RWPE1 (cell line): ENCODE results near the gene PKM.

Experiments
- CTCF ChIA-PET: fragments of 350-600 bp; sonication (Branson Sonifier 250); formaldehyde crosslinking; extraction: SDS; loops from one replicate; lab custom pipeline; 2021; lab: Yijun Ruan, JAX
- POLR2A ChIA-PET: fragments of 400-600 bp; formaldehyde crosslinking; extraction: SDS; loops from one replicate; lab custom pipeline; 2020; ENCODE audit warnings: antibody characterized with exemption; ENCODE audit not compliant: low non-redundant PET; lab: Yijun Ruan, JAX
- DNase-seq: peaks from one replicate; pipeline ENCODE4 v3.0.0; 2012; ENCODE audit warnings: low spot score
- H3K27ac ChIP-seq: fragments of 450-650 bp; 2 replicates; pipeline ENCODE4 v1.5.1; 2017
- TF ChIP-seq, protein P1 (sequence below): fragments of 450-650 bp; conservative IDR thresholded peaks from 2 replicates; pipeline ENCODE4 v1.5.1; 2017; ENCODE audit warnings: low read depth, mild to moderate bottlenecking

The PKM gene

DNA sequence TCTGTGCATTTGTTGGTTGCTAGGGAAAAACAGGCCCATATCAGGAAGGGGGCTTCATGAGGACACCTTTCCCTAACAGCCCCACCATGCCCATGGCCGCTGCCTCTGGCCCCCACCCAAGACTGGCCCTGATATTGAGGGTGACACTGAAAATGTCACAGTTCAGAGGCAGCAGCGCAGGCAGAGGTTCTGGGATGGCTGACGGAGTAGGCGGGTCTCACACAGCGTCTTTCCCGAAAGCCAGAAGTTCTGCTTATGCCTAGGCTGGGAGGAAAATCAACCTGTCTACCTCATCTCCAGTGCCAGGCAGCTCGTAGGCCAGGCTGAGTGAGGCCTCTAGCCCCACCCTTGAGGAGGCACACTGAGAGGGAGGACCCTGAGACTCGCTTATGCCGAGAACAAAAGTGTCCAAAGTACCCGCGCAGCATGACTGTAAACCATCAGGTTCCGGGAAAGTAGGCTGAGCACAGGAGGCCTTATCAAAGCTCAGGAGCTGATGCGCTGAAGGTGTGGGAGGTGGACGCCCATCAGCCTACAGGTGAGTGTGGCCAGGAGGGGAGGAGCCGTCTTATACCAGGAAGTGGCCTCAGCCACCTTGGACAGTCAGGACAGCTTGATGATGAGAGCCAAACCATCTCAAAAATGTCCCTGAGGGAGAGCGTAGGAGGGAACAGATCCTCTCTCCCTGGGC is 60.9 kb downstream of the PKM start:
- ChIA-PET CTCF (interaction anchor here (0.6 kb wide), 1 partner anchor 127 kb away, joined by 5 read pairs; no protein-coding TSS in a partner anchor), POLR2A (no interaction called here)
- TF ChIP-seq, protein P1, sequence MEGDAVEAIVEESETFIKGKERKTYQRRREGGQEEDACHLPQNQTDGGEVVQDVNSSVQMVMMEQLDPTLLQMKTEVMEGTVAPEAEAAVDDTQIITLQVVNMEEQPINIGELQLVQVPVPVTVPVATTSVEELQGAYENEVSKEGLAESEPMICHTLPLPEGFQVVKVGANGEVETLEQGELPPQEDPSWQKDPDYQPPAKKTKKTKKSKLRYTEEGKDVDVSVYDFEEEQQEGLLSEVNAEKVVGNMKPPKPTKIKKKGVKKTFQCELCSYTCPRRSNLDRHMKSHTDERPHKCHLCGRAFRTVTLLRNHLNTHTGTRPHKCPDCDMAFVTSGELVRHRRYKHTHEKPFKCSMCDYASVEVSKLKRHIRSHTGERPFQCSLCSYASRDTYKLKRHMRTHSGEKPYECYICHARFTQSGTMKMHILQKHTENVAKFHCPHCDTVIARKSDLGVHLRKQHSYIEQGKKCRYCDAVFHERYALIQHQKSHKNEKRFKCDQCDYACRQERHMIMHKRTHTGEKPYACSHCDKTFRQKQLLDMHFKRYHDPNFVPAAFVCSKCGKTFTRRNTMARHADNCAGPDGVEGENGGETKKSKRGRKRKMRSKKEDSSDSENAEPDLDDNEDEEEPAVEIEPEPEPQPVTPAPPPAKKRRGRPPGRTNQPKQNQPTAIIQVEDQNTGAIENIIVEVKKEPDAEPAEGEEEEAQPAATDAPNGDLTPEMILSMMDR, result no peak
- no peak overlapping the region for H3K27ac ChIP-seq
- no peak for DNase-seq

- no peak overlapping the region for H3K27ac ChIP-seq
- no peak for DNase-seq
- CTCF ChIA-PET, result interaction anchor here (0.7 kb wide), 1 partner anchor 11 kb away, joined by 7 read pairs; no protein-coding TSS in a partner anchor
- TF ChIP-seq, protein P1, result no peak
- POLR2A ChIA-PET, result no interaction called here
Observed at GRCh38 chr15:72169236-72169920, 61.6 kb downstream of the PKM start.

- ChIA-PET POLR2A (no interaction called here), CTCF (interaction anchor here (0.7 to 2.0 kb wide), 2 partner anchors 11 to 12 kb away, joined by 5 to 7 read pairs; no protein-coding TSS in a partner anchor)
- no peak for DNase-seq
- TF ChIP-seq, protein P1, result no peak
- H3K27ac ChIP-seq, result peak overlapping the region; percentile 48
Observed at GRCh38 chr15:72168808-72169190, 62.2 kb downstream of the PKM start.

GRCh38 chr15:72168131-72168807 is 62.7 kb downstream of the PKM start:
- DNase-seq, result peak; percentile 67
- H3K27ac ChIP-seq, result peak overlapping the region; percentile 48
- POLR2A ChIA-PET, result no interaction called here

DNA sequence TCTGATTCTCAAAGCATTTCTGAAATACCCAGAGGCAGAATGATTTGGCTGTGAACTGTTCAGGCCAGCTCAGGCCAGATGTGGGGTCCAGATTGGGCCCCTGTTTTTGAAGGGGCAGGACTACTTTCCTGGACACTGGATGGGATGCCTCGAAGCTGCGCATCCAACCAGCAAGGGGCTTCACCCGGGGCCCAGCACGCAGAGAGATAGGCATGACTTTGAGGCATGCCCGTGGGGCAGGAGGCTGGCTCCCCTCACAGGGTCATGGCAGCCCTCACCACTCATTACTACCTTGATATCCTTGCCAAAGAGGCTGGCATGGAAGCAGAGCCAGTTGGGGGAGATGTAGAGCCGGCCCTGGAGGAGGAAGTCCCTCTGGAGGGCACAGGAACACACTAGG is 63.5 kb downstream of the PKM start:
- POLR2A ChIA-PET, result no interaction called here
- DNase-seq, result no peak

More at GRCh38 chr15:72168131-72168807, 62.7 kb downstream of the PKM start:
- CTCF ChIA-PET, result interaction anchor here (0.5 to 2.0 kb wide), 3 partner anchors 11 to 12 kb away, joined by 3 to 7 read pairs (median 5); no protein-coding TSS in a partner anchor
- TF ChIP-seq, protein P1, result no peak

More for the DNA sequence above, 63.5 kb downstream of the PKM start:
- TF ChIP-seq, protein P1, result no peak
- CTCF ChIA-PET, result interaction anchor here (0.5 to 2.0 kb wide), 3 partner anchors 11 to 1064 kb away, joined by 4 to 5 read pairs (median 4); no protein-coding TSS in a partner anchor
- H3K27ac ChIP-seq, result peak overlapping the region; percentile 48
